K562 (cell line): ENCODE results near the gene PEAR1. TPM values are rescaled to one million over a fixed set of nuclear protein-coding genes. Genes with fewer than 3 reads are reported as not detected.
A peak's percentile ranks its signal among the peaks of the same experiment; 100 is the strongest.

Experiments
- BRD4 ChIP-seq: fragments of 200-600 bp; sonication (generic); IDR thresholded peaks from 2 replicates; pipeline ENCODE4 v1.6.1; 2017; ENCODE audit warnings: inconsistent platforms
- GTF2F1 ChIP-seq: IDR thresholded peaks from 2 replicates; pipeline ENCODE4 v1.6.1; 2011; ENCODE audit warnings: low read depth, low read length, improper control_type of control experiment
- HES1 ChIP-seq: fragments of 450-650 bp; IDR thresholded peaks from 2 replicates; pipeline ENCODE4 v1.6.1; 2016; ENCODE audit warnings: low read depth, mild to moderate bottlenecking, moderate library complexity
- HMGXB4 ChIP-seq: sonication (generic); formaldehyde crosslinking; IDR thresholded peaks from 2 replicates; pipeline ENCODE4 v1.8.1; 2023; ENCODE audit warnings: mild to moderate bottlenecking, missing genetic modification reagents
- KDM5B ChIP-seq: fragments of 200-600 bp; sonication (generic); IDR thresholded peaks from 2 replicates; pipeline ENCODE4 v1.6.1; 2012; ENCODE audit warnings: low read depth, mild to moderate bottlenecking, moderate library complexity, low read length, control low read depth, inconsistent platforms; ENCODE audit not compliant: insufficient replicate concordance
- NBN ChIP-seq: fragments of 450-650 bp; IDR thresholded peaks from 2 replicates; pipeline ENCODE4 v1.6.1; 2016; ENCODE audit warnings: low read depth, mild to moderate bottlenecking
- NFIC ChIP-seq: fragments of 450-650 bp; IDR thresholded peaks from 2 replicates; pipeline ENCODE4 v1.6.1; 2017; ENCODE audit warnings: mild to moderate bottlenecking, inconsistent platforms
- NFIX ChIP-seq: fragments of 250-450 bp; sonication (Bioruptor Pico); IDR thresholded peaks from 2 replicates; pipeline ENCODE4 v1.4.0; 2020; ENCODE audit warnings: low read depth, mild to moderate bottlenecking, moderate library complexity
- PBX2 ChIP-seq, 2 experiments: IDR thresholded peaks in 1 of 2; conservative IDR thresholded peaks in 1 of 2; 2 replicates each; pipeline ENCODE4 v1.6.1; 2016; ENCODE audit warnings: low read depth in 2 of 2, mild to moderate bottlenecking in 1 of 2, missing compliant biosample characterization in 1 of 2, missing genetic modification characterization in 1 of 2, moderate library complexity in 1 of 2
- POU5F1 ChIP-seq: fragments of 150-350 bp; IDR thresholded peaks from 2 replicates; pipeline ENCODE4 v1.6.1; 2014; ENCODE audit warnings: borderline replicate concordance, low read length, low read depth, mild to moderate bottlenecking; ENCODE audit not compliant: partially characterized antibody
- PTTG1 ChIP-seq: fragments of 450-650 bp; IDR thresholded peaks from 2 replicates; pipeline ENCODE4 v1.6.1; 2016; ENCODE audit warnings: low read depth, mild to moderate bottlenecking, missing genetic modification characterization, missing compliant biosample characterization
- RBM17 ChIP-seq: fragments of 200-400 bp; formaldehyde crosslinking; IDR thresholded peaks from 2 replicates; pipeline ENCODE4 v1.6.1; 2017; ENCODE audit warnings: low read depth, mild to moderate bottlenecking, low read length, borderline replicate concordance
- RFX1 ChIP-seq: fragments of 450-650 bp; IDR thresholded peaks from 2 replicates; pipeline ENCODE4 v1.6.1; 2016; ENCODE audit warnings: mild to moderate bottlenecking, moderate library complexity
- SAFB ChIP-seq: fragments of 200-400 bp; formaldehyde crosslinking; IDR thresholded peaks from 2 replicates; pipeline ENCODE4 v1.6.1; 2017; ENCODE audit warnings: low read depth, low read length, borderline replicate concordance
- SMAD4 ChIP-seq: fragments of 250-450 bp; sonication (Bioruptor Pico); conservative IDR thresholded peaks from 2 replicates; pipeline ENCODE4 v1.8.0; 2021; ENCODE audit warnings: inconsistent platforms, mild to moderate bottlenecking, moderate library complexity
- SMC3 ChIP-seq: conservative IDR thresholded peaks from 2 replicates; pipeline ENCODE4 v1.6.1; 2011; ENCODE audit warnings: low read depth, low read length, improper control_type of control experiment; ENCODE audit not compliant: insufficient read depth
- TAF15 ChIP-seq: fragments of 200-400 bp; formaldehyde crosslinking; IDR thresholded peaks from 2 replicates; pipeline ENCODE4 v1.6.1; 2017; ENCODE audit warnings: mild to moderate bottlenecking, low read depth, low read length, moderate library complexity
- TFAM ChIP-seq: fragments of 250-450 bp; sonication (Bioruptor Pico); conservative IDR thresholded peaks from 2 replicates; pipeline ENCODE4 v1.5.0; 2021; ENCODE audit warnings: mild to moderate bottlenecking, moderate library complexity
- USF2 ChIP-seq: sonication (generic); formaldehyde crosslinking; IDR thresholded peaks from 2 replicates; pipeline ENCODE4 v1.5.0; 2020; ENCODE audit warnings: missing genetic modification reagents
- ZNF436 ChIP-seq: fragments of 250-450, 450-650 bp; sonication (Bioruptor Pico); formaldehyde crosslinking; IDR thresholded peaks from 2 replicates; pipeline ENCODE4 v1.7.0; 2020; ENCODE audit warnings: mild to moderate bottlenecking
- polyA plus RNA-seq, 8 experiments: library from polyadenylated mRNA; depleted of rRNA in 4 of 8; stranded (reverse) in 5 of 8; unstranded in 3 of 8; fragments of >200 nt; fragmentation: Nextera tagmentation in 2 of 8; fragmentation: Illumina TruSeq in 1 of 8; extraction: Ambion mirVana in 2 of 8; extraction: Trizol in 1 of 8; gene quantifications; 2 replicates each; pipeline versions ENCODE4 v1.2.1 to v1.2.3, GENCODE V29; 2011 to 2014; ENCODE audit warnings: inconsistent platforms in 1 of 8, missing spikeins in 1 of 8
- total RNA-seq, 7 experiments: library from RNA; depleted of rRNA in 6 of 7; stranded (reverse); fragments of >200 nt in 6 of 7; fragmentation: Illumina TruSeq in 2 of 7; extraction: Trizol in 2 of 7; gene quantifications; 2 replicates each; pipeline versions ENCODE4 v1.2.1 to v1.2.3, GENCODE V29; 2011 to 2021; ENCODE audit warnings: low replicate concordance in 1 of 7
- TF ChIP-seq, protein P1 (sequence below): sonication (generic); formaldehyde crosslinking; IDR thresholded peaks from 2 replicates; pipeline ENCODE4 v1.8.1; 2023; ENCODE audit warnings: mild to moderate bottlenecking, missing genetic modification reagents, moderate library complexity

PEAR1 gene
- total and polyA plus RNA-seq, 9 of the 15 experiments (the other 6 are each of a cell fraction or from before 2014, with no cell fraction given), result 0.87 to 13.9 (median 6.1) TPM

- TF ChIP-seq RFX1 (no peak), TFAM (CRISPR knock-in tag) (no peak), NFIX (CRISPR knock-in tag) (no peak), PTTG1 (no peak), ZNF436 (no peak), HMGXB4 (CRISPR knock-in tag) (no peak), BRD4 (no peak), PBX2 (CRISPR knock-in tag; IDR thresholded peaks at IDR 0.05; ENCODE audit: low read depth) (no peak), PBX2 (tag; conservative IDR thresholded peaks at IDR 0.05; ENCODE audit: low read depth) (no peak), KDM5B (no peak), USF2 (no peak), HES1 (peak; percentile 99), SAFB (no peak), POU5F1 (no peak), SMC3 (no peak), RBM17 (no peak), NFIC (peak; percentile 90), SMAD4 (CRISPR knock-in tag) (peak; percentile 96), TAF15 (no peak), NBN (peak; percentile 96), GTF2F1 (no peak)
- TF ChIP-seq, protein P1, sequence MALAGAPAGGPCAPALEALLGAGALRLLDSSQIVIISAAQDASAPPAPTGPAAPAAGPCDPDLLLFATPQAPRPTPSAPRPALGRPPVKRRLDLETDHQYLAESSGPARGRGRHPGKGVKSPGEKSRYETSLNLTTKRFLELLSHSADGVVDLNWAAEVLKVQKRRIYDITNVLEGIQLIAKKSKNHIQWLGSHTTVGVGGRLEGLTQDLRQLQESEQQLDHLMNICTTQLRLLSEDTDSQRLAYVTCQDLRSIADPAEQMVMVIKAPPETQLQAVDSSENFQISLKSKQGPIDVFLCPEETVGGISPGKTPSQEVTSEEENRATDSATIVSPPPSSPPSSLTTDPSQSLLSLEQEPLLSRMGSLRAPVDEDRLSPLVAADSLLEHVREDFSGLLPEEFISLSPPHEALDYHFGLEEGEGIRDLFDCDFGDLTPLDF, result no peak
Measured at GRCh38 chr1:156958247-156958714, 64.8 kb downstream of the PEAR1 start (continued).
